Measurements from ENCODE around the gene PGLYRP4.
"Not testable (repeated sequence)": the region's sequence is repeated elsewhere in the genome, so short reads cannot be mapped to it uniquely, and the experiment has no call there.

Gene PGLYRP4

GRCh38 chr1:153355445-153356071, 6.9 kb upstream of the PGLYRP4 start:
- peak; percentile 38 for DNase-seq

- DNase-seq = no peak
Measured at GRCh38 chr1:153354515-153355193, 6.0 kb upstream of the PGLYRP4 start.

GRCh38 chr1:153353226-153353947, 4.7 kb upstream of the PGLYRP4 start:
- DNase-seq = no peak

- peak; percentile 64 for DNase-seq
Measured at GRCh38 chr1:153352523-153352922, 3.9 kb upstream of the PGLYRP4 start.

GRCh38 chr1:153350321-153350957, 1.8 kb upstream of the PGLYRP4 start:
- DNase-seq = no peak

- DNase-seq = no peak
Measured at GRCh38 chr1:153349363-153350320, 1.0 kb upstream of the PGLYRP4 start.

- DNase-seq = no peak
Measured at GRCh38 chr1:153347856-153348255, 785 bp downstream of the PGLYRP4 start.

GRCh38 chr1:153347049-153347448, 1.6 kb downstream of the PGLYRP4 start:
- DNase-seq = not testable (repeated sequence)

- no peak for DNase-seq
Measured at GRCh38 chr1:153346077-153346723, 2.4 kb downstream of the PGLYRP4 start.

GRCh38 chr1:153345187-153346076, 3.2 kb downstream of the PGLYRP4 start:
- no peak for DNase-seq

GRCh38 chr1:153344718-153345025, 4.0 kb downstream of the PGLYRP4 start:
- no peak for DNase-seq

GRCh38 chr1:153343811-153344717, 4.6 kb downstream of the PGLYRP4 start:
- DNase-seq = no peak

- no peak for DNase-seq
Measured at GRCh38 chr1:153343040-153343681, 5.5 kb downstream of the PGLYRP4 start.

- DNase-seq = no peak
Measured at GRCh38 chr1:153342178-153342577, 6.5 kb downstream of the PGLYRP4 start.

- DNase-seq = no peak
Measured at GRCh38 chr1:153341431-153341934, 7.2 kb downstream of the PGLYRP4 start.

- no peak for DNase-seq
Measured at GRCh38 chr1:153340356-153340755, 8.3 kb downstream of the PGLYRP4 start.

- DNase-seq = peak; percentile 8
Measured at GRCh38 chr1:153339802-153340201, 8.8 kb downstream of the PGLYRP4 start.

- no peak for DNase-seq
Measured at GRCh38 chr1:153337980-153338853, 10.4 kb downstream of the PGLYRP4 start.
